ENCODE data around the gene KLHL20.
"Not testable (repeated sequence)": the region's sequence is repeated elsewhere in the genome, so short reads cannot be mapped to it uniquely, and the experiment has no call there.

DNA sequence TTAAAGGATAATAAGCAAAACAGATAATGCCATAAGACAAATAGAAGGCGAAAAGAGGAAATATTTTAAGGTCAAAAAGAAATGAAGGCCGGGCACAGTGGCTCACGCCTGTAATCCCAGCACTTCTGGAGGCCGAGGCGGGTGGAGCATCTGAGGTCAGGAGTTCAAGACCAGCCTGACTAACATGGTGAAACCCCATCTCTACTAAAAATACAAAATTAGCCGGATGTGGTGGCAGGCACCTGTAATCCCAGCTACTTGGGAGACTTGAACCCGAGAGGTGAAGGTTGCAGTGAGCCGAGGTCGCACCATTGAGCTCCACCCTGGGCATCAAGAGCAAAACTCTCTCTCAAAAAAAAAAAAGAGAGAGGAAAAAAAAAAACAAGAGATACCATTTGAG is 55.5 kb downstream of the KLHL20 start:
- TF ChIP-seq CTCF, POLR2A (IDR thresholded peaks at IDR 0.05): not testable (repeated sequence)

Data from uterus (tissue), 2 donors.